ENCODE data around the gene LILRA6.
"Not testable (repeated sequence)": the region's sequence is repeated elsewhere in the genome, so short reads cannot be mapped to it uniquely, and the experiment has no call there.

Gene LILRA6

GRCh38 chr19:54230031-54230430 lies 12.6 kb downstream of the LILRA6 start:
- Histone ChIP-seq H3K4me1 (ENCODE audit: low read length) (peaks cover 4% of the 10 kb centered on the region), H3K79me2 (ENCODE audit: low read length) (no peaks in the 10 kb centered on the region), H3K9ac (ENCODE audit: low read length) (no peak overlapping the region), H3K9me3 (ENCODE audit: insufficient read depth, low read length) (no peaks in the 10 kb centered on the region), H3K27me3 (ENCODE audit: low read depth, low read length) (peaks cover 29% of the 10 kb centered on the region), H2AFZ (ENCODE audit: low read depth, low read length) (no peak overlapping the region), H3K4me2 (ENCODE audit: low read length) (no peak overlapping the region), H3K27ac (ENCODE audit: low read length) (no peak overlapping the region), H3K4me3 (ENCODE audit: low read length) (no peak overlapping the region), H3K36me3 (replicated peaks; ENCODE audit: low read depth, low read length) (no peaks in the 10 kb centered on the region), H4K20me1 (ENCODE audit: insufficient read depth, low read length) (no peaks in the 10 kb centered on the region)
- TF ChIP-seq, protein P1, sequence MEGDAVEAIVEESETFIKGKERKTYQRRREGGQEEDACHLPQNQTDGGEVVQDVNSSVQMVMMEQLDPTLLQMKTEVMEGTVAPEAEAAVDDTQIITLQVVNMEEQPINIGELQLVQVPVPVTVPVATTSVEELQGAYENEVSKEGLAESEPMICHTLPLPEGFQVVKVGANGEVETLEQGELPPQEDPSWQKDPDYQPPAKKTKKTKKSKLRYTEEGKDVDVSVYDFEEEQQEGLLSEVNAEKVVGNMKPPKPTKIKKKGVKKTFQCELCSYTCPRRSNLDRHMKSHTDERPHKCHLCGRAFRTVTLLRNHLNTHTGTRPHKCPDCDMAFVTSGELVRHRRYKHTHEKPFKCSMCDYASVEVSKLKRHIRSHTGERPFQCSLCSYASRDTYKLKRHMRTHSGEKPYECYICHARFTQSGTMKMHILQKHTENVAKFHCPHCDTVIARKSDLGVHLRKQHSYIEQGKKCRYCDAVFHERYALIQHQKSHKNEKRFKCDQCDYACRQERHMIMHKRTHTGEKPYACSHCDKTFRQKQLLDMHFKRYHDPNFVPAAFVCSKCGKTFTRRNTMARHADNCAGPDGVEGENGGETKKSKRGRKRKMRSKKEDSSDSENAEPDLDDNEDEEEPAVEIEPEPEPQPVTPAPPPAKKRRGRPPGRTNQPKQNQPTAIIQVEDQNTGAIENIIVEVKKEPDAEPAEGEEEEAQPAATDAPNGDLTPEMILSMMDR (IDR thresholded peaks at IDR 0.05; ENCODE audit: low read depth, low read length) = no peak
- no peak for TF ChIP-seq EZH2phosphoT487 (IDR thresholded peaks at IDR 0.05; ENCODE audit: low read depth)

GRCh38 chr19:54229146-54229545 lies 13.4 kb downstream of the LILRA6 start:
- H3K4me1 ChIP-seq (ENCODE audit: low read length) = peaks cover 5% of the 10 kb centered on the region
- no peak overlapping the region for H3K4me3 ChIP-seq (ENCODE audit: low read length)
- H3K27me3 ChIP-seq (ENCODE audit: low read depth, low read length) = peaks cover 20% of the 10 kb centered on the region
- H4K20me1 ChIP-seq (ENCODE audit: insufficient read depth, low read length) = no peaks in the 10 kb centered on the region
- H3K79me2 ChIP-seq (ENCODE audit: low read length) = no peaks in the 10 kb centered on the region
- H3K9me3 ChIP-seq (ENCODE audit: insufficient read depth, low read length) = no peaks in the 10 kb centered on the region
- no peak for TF ChIP-seq EZH2phosphoT487 (IDR thresholded peaks at IDR 0.05; ENCODE audit: low read depth)
- TF ChIP-seq, protein P1 (IDR thresholded peaks at IDR 0.05; ENCODE audit: low read depth, low read length) = no peak
- H3K4me2 ChIP-seq (ENCODE audit: low read length) = no peak overlapping the region
- H3K36me3 ChIP-seq (replicated peaks; ENCODE audit: low read depth, low read length) = no peaks in the 10 kb centered on the region
- H3K27ac ChIP-seq (ENCODE audit: low read length) = no peak overlapping the region
- H3K9ac ChIP-seq (ENCODE audit: low read length) = no peak overlapping the region
- no peak overlapping the region for H2AFZ ChIP-seq (ENCODE audit: low read depth, low read length)

DNA sequence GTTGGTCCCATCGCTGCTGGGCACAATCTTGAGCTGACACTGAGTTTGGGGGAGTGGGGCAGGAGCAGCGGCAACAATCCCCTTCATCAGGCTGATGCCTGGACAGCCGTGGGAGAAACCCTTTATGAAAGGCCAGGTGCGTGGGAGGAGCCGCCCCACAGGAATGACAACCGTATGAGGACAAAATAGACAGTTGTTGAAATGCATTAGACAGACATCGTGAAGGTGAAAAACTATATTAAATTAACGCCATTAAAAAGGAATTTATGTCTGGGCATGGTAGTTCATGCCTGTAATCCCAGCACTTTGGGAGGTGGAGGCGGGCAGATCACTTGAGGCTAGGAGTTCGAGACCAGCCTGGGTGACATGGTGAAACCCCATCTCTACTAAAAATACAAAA lies 18.0 kb downstream of the LILRA6 start:
- not testable (repeated sequence) for H3K4me2 ChIP-seq (ENCODE audit: low read length); H3K9ac ChIP-seq (ENCODE audit: low read length); H3K4me3 ChIP-seq (ENCODE audit: low read length); H3K27me3 ChIP-seq (ENCODE audit: low read depth, low read length); H2AFZ ChIP-seq (ENCODE audit: low read depth, low read length); H3K27ac ChIP-seq (ENCODE audit: low read length); H3K36me3 ChIP-seq (replicated peaks; ENCODE audit: low read depth, low read length); H3K9me3 ChIP-seq (ENCODE audit: insufficient read depth, low read length); H3K79me2 ChIP-seq (ENCODE audit: low read length); H4K20me1 ChIP-seq (ENCODE audit: insufficient read depth, low read length)
- H3K4me1 ChIP-seq (ENCODE audit: low read length) = peaks cover 14% of the 10 kb centered on the region

- not testable (repeated sequence) for H3K36me3 ChIP-seq (replicated peaks; ENCODE audit: low read depth, low read length); H4K20me1 ChIP-seq (ENCODE audit: insufficient read depth, low read length); H2AFZ ChIP-seq (ENCODE audit: low read depth, low read length); H3K9ac ChIP-seq (ENCODE audit: low read length); H3K9me3 ChIP-seq (ENCODE audit: insufficient read depth, low read length); H3K27ac ChIP-seq (ENCODE audit: low read length); H3K27me3 ChIP-seq (ENCODE audit: low read depth, low read length); H3K79me2 ChIP-seq (ENCODE audit: low read length); H3K4me2 ChIP-seq (ENCODE audit: low read length); H3K4me3 ChIP-seq (ENCODE audit: low read length)
- peaks cover 14% of the 10 kb centered on the region for H3K4me1 ChIP-seq (ENCODE audit: low read length)
Measured at GRCh38 chr19:54223937-54224281, 18.7 kb downstream of the LILRA6 start.

DNA sequence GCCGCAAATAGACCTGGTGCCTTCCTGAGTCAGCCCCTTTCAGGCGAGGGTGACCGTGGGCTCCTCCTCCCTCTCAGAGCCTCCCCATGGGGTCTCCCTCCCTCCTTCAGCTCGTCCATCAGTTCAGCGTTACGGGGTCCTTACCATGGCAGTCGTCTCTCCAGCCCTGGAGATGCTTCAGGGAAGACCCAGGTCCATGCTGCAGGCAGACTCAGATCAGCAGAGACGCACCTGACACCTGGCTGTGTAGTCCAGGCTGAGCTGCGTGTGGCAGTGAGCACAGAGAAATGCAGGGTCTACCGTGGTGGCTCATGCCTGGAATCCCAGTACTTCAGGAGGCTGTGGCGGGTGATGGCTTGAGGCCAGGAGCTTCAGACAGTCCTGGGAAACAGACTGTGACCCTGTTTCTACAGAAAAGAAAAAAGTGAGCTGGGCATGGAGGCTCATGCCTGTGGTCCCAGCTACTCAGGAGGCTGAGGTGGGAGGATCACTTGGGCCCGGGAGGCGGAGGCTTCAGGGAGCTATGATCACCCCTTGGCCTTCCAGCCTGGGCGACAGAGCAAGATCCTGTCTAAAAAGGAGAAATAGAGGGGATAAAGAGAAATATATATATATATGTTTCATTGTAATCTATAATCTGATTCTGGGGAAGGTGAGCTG lies 19.2 kb downstream of the LILRA6 start:
- H4K20me1 ChIP-seq (ENCODE audit: insufficient read depth, low read length); H3K27ac ChIP-seq (ENCODE audit: low read length); H3K27me3 ChIP-seq (ENCODE audit: low read depth, low read length); H3K79me2 ChIP-seq (ENCODE audit: low read length); H3K9ac ChIP-seq (ENCODE audit: low read length); H3K9me3 ChIP-seq (ENCODE audit: insufficient read depth, low read length); H2AFZ ChIP-seq (ENCODE audit: low read depth, low read length); H3K36me3 ChIP-seq (replicated peaks; ENCODE audit: low read depth, low read length): not testable (repeated sequence)
- peaks cover 14% of the 10 kb centered on the region for H3K4me1 ChIP-seq (ENCODE audit: low read length)
- peak overlapping the region; percentile 45 for H3K4me2 ChIP-seq (ENCODE audit: low read length)
- peak overlapping the region; percentile 41 for H3K4me3 ChIP-seq (ENCODE audit: low read length)

- H3K79me2 ChIP-seq (ENCODE audit: low read length); H4K20me1 ChIP-seq (ENCODE audit: insufficient read depth, low read length); H2AFZ ChIP-seq (ENCODE audit: low read depth, low read length); H3K36me3 ChIP-seq (replicated peaks; ENCODE audit: low read depth, low read length); H3K27ac ChIP-seq (ENCODE audit: low read length); H3K27me3 ChIP-seq (ENCODE audit: low read depth, low read length); H3K9ac ChIP-seq (ENCODE audit: low read length); H3K9me3 ChIP-seq (ENCODE audit: insufficient read depth, low read length): not testable (repeated sequence)
- peak within 1 kb of the TSS; percentile 41 for H3K4me3 ChIP-seq (ENCODE audit: low read length)
- peaks cover 14% of the 10 kb centered on the region for H3K4me1 ChIP-seq (ENCODE audit: low read length)
- peak within 1 kb of the TSS; percentile 45 for H3K4me2 ChIP-seq (ENCODE audit: low read length)
Measured at GRCh38 chr19:54222474-54223276, 19.9 kb downstream of the LILRA6 start, which contains the start of gene LILRB3. TSS of gene LILRB3 (minus strand) at chr19:54223007. CDS start at chr19:54222976, 31 bp downstream.

DNA sequence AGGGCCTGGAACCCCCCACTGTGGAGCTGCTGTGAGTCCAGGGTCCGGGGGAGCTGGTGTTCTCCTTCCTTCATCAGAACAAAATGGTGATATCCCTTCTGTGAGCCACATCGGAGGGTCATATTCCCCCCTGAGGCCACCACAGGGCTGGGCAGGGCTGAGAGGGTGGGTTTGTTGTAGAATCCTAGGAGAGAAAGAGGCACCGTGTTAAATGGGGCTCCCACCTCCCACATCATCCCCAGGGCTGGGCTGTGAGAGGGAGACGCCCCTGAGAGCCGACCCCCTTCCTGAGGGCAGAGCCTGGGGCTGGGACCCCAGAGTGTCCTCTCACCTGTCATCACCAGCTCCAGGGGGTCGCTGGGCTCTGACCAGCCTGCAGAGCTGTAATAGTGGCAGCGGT lies 20.6 kb downstream of the LILRA6 start:
- not testable (repeated sequence) for H3K4me2 ChIP-seq (ENCODE audit: low read length); H4K20me1 ChIP-seq (ENCODE audit: insufficient read depth, low read length); H3K27ac ChIP-seq (ENCODE audit: low read length); H3K79me2 ChIP-seq (ENCODE audit: low read length); H3K9ac ChIP-seq (ENCODE audit: low read length); H3K9me3 ChIP-seq (ENCODE audit: insufficient read depth, low read length); H3K4me3 ChIP-seq (ENCODE audit: low read length); H2AFZ ChIP-seq (ENCODE audit: low read depth, low read length); H3K36me3 ChIP-seq (replicated peaks; ENCODE audit: low read depth, low read length); H3K27me3 ChIP-seq (ENCODE audit: low read depth, low read length)
- H3K4me1 ChIP-seq (ENCODE audit: low read length) = peaks cover 14% of the 10 kb centered on the region

DNA sequence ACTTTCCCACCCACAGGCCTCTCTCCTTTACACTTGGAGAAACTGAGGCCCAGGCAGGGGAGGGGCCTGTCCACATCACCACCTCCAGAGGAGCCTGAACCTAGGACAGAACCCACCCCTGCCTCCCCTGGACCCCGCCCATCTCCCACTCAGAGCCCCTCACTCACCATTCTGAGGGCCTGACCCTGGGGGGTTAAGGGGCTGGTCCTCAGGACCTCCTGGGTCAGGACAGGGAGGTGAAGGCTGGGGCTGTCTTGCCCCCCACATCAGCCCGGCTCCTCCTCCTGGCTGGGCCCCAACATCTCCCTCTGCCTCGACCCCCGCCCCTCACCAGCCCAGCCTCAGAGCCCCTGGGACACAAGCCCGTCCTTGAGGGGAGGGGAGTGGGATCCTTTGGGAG lies 22.9 kb downstream of the LILRA6 start:
- not testable (repeated sequence) for H4K20me1 ChIP-seq (ENCODE audit: insufficient read depth, low read length); H3K27me3 ChIP-seq (ENCODE audit: low read depth, low read length); H2AFZ ChIP-seq (ENCODE audit: low read depth, low read length); H3K36me3 ChIP-seq (replicated peaks; ENCODE audit: low read depth, low read length); H3K79me2 ChIP-seq (ENCODE audit: low read length); H3K9me3 ChIP-seq (ENCODE audit: insufficient read depth, low read length); H3K4me1 ChIP-seq (ENCODE audit: low read length); H3K4me2 ChIP-seq (ENCODE audit: low read length); H3K4me3 ChIP-seq (ENCODE audit: low read length); H3K27ac ChIP-seq (ENCODE audit: low read length); H3K9ac ChIP-seq (ENCODE audit: low read length)

All from OCI-LY3 (cell line).